HepG2 (cell line): ENCODE measurements around the gene TSHZ2. TPM values are rescaled to one million over a fixed set of nuclear protein-coding genes. Genes with fewer than 3 reads are reported as not detected.

Experiments used
- BRD4 ChIP-seq: sonication (generic); formaldehyde crosslinking; IDR thresholded peaks from 2 replicates; pipeline ENCODE4 v1.4.0; 2020; ENCODE audit warnings: missing genetic modification reagents
- NCOA1 ChIP-seq: sonication (generic); formaldehyde crosslinking; IDR thresholded peaks from 2 replicates; pipeline ENCODE4 v1.9.0; 2021; ENCODE audit warnings: missing genetic modification reagents
- RARA ChIP-seq: IDR thresholded peaks from 2 replicates; pipeline ENCODE4 v1.6.1; 2016; ENCODE audit warnings: missing genetic modification reagents, missing compliant biosample characterization
- SETDB1 ChIP-seq: sonication (generic); formaldehyde crosslinking; IDR thresholded peaks from 2 replicates; pipeline ENCODE4 v1.5.1; 2020; ENCODE audit warnings: missing genetic modification reagents, mild to moderate bottlenecking, borderline replicate concordance
- SMAD9 ChIP-seq: sonication (generic); formaldehyde crosslinking; IDR thresholded peaks from 2 replicates; pipeline ENCODE4 v1.5.1; 2020; ENCODE audit warnings: mild to moderate bottlenecking, missing genetic modification reagents
- SMYD3 ChIP-seq: sonication (generic); formaldehyde crosslinking; IDR thresholded peaks from 2 replicates; pipeline ENCODE4 v1.8.1; 2023; ENCODE audit warnings: mild to moderate bottlenecking, missing genetic modification reagents
- TCF12 ChIP-seq, 2 experiments: fragments of 450-650 bp in 1 of 2; sonication (generic) in 1 of 2; formaldehyde crosslinking in 1 of 2; IDR thresholded peaks; 2 replicates each; pipeline versions ENCODE4 v1.6.1 to v1.8.0; 2017 to 2022; ENCODE audit warnings: antibody characterized with exemption in 1 of 2, mild to moderate bottlenecking in 1 of 2, missing genetic modification reagents in 1 of 2, moderate library complexity in 1 of 2
- ZNF142 ChIP-seq: sonication (generic); formaldehyde crosslinking; IDR thresholded peaks from 2 replicates; pipeline ENCODE4 v1.4.0; 2020; ENCODE audit warnings: missing genetic modification reagents
- ZNF24 ChIP-seq: fragments of 450-650 bp; IDR thresholded peaks from 2 replicates; pipeline ENCODE4 v1.6.1; 2017; ENCODE audit warnings: antibody characterized with exemption, mild to moderate bottlenecking
- ZNF317 ChIP-seq: sonication (generic); formaldehyde crosslinking; IDR thresholded peaks from 2 replicates; pipeline ENCODE4 v1.5.0; 2020; ENCODE audit warnings: mild to moderate bottlenecking, missing genetic modification reagents
- ZNF558 ChIP-seq: sonication (generic); formaldehyde crosslinking; IDR thresholded peaks from 2 replicates; pipeline ENCODE4 v1.9.0; 2022; ENCODE audit warnings: mild to moderate bottlenecking, missing genetic modification reagents, borderline replicate concordance
- ZNF704 ChIP-seq: sonication (generic); formaldehyde crosslinking; IDR thresholded peaks from 2 replicates; pipeline ENCODE4 v1.8.1; 2023; ENCODE audit warnings: mild to moderate bottlenecking, inconsistent platforms, moderate library complexity, missing genetic modification reagents, borderline replicate concordance
- ZNF746 ChIP-seq: sonication (generic); formaldehyde crosslinking; IDR thresholded peaks from 2 replicates; pipeline ENCODE4 v1.8.0; 2022; ENCODE audit warnings: mild to moderate bottlenecking, missing genetic modification reagents
- ZNF770 ChIP-seq: sonication (generic); formaldehyde crosslinking; IDR thresholded peaks from 2 replicates; pipeline ENCODE4 v1.5.0; 2020; ENCODE audit warnings: mild to moderate bottlenecking, missing genetic modification reagents
- polyA plus RNA-seq, 8 experiments: library from polyadenylated mRNA; depleted of rRNA in 3 of 8; stranded (reverse) in 7 of 8; unstranded in 1 of 8; fragments of >200 nt; fragmentation: Illumina TruSeq in 4 of 8; extraction: Trizol in 4 of 8; gene quantifications; 2 replicates each; pipeline versions ENCODE4 v1.2.1 to v1.2.3, GENCODE V29; 2011 to 2016; ENCODE audit warnings: low read depth in 4 of 8, missing spikeins in 1 of 8, mixed read lengths in 1 of 8; ENCODE audit not compliant: insufficient read depth in 1 of 8
- total RNA-seq, 5 experiments: library from RNA; depleted of rRNA; stranded (reverse); fragments of >200 nt; fragmentation: Illumina TruSeq; extraction: Trizol; gene quantifications; 2 replicates each; pipeline ENCODE4 v1.2.3, GENCODE V29; 2016; ENCODE audit warnings: low read depth in 1 of 5
- TF ChIP-seq, protein P1 (sequence below): IDR thresholded peaks from 2 replicates; pipeline ENCODE4 v1.6.1; 2016; ENCODE audit warnings: missing compliant biosample characterization, missing genetic modification reagents, borderline replicate concordance

Gene TSHZ2
- total and polyA plus RNA-seq, 2 of the 13 experiments (the other 11 are each of a cell fraction or from before 2014, with no cell fraction given): 0.01 TPM; not detected in 1

DNA sequence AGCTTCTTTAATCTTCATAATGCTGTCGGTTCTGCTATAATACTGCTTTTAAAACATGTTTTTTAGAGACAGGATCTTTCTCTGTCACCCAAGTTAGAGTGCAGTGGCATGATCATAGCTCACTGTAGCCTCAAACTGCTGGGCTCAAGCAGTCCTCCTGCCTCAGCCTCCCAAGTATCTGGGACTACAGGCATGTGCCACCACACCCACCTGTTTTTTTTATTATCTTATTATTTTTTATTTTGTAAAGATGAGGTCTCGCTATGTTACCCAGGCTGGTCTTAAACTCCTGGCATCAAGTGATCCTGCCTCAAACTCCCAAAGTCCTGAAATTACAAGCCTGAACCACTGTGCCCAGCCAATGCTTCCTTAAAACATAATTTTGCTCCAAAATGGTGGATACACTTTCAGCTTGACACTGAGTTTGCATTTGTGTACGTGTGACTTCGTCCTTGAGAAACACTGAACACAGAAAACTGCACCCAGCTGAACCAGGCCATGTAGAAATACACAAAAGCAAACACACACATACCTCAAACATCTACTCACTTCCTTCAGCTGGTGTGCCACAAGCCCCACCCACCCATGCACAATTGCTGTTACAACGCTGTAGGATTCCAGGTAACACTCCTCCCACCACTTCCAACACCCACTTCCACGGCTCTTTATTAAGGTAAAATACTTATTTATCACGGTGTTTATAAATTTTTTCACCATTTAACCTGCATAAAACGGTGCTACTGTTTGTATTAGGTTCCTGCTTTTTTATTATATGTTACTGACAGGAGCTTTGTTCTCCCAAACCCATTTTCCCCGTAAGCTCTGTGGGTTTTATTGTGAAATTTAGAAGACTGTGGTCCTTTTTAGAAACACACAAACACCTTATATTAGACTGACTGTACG lies 109.1 kb downstream of the TSHZ2 start (continued):
- TF ChIP-seq ZNF142 (CRISPR knock-in tag) (peak; percentile 81; the same call in 1 of the 2 replicates), SMYD3 (CRISPR knock-in tag) (peak; percentile 24; the same call in 1 of the 2 replicates), TCF12 (IDR thresholded peaks at IDR 0.05) (no peak), TCF12 (CRISPR knock-in tag; IDR thresholded peaks at IDR 0.05) (no peak), SETDB1 (CRISPR knock-in tag) (0 out of 2 replicates have a peak, but pooled peaks have one; percentile 20), NCOA1 (CRISPR knock-in tag) (peak; percentile 57; the same call in 1 of the 2 replicates), SMAD9 (CRISPR knock-in tag) (peak; percentile 80; the same call in 1 of the 2 replicates), ZNF704 (CRISPR knock-in tag) (no peak), ZNF746 (no peak), RARA (peak; percentile 89), BRD4 (CRISPR knock-in tag) (peak; percentile 95), ZNF558 (no peak; the same call in 1 of the 2 replicates), ZNF317 (CRISPR knock-in tag) (peak; percentile 72; the same call in 1 of the 2 replicates), ZNF24 (no peak), ZNF770 (CRISPR knock-in tag) (peak; percentile 78; the same call in 1 of the 2 replicates)
- TF ChIP-seq, protein P1, sequence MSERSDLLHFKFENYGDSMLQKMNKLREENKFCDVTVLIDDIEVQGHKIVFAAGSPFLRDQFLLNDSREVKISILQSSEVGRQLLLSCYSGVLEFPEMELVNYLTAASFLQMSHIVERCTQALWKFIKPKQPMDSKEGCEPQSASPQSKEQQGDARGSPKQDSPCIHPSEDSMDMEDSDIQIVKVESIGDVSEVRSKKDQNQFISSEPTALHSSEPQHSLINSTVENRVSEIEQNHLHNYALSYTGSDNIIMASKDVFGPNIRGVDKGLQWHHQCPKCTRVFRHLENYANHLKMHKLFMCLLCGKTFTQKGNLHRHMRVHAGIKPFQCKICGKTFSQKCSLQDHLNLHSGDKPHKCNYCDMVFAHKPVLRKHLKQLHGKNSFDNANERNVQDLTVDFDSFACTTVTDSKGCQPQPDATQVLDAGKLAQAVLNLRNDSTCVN (CRISPR knock-in tag): peak; percentile 91
